ENCODE data around the gene ARID3C. TPM values are rescaled to one million over a fixed set of nuclear protein-coding genes. Genes with fewer than 3 reads are reported as not detected.
A peak's percentile ranks its signal among the peaks of the same experiment; 100 is the strongest.

ARID3C gene
- total and polyA plus RNA-seq, 2 of the 8 experiments (the other 6 are each of a cell fraction or from before 2014, with no cell fraction given) = 0.08 TPM; not detected in 1

- TF ChIP-seq TBP (IDR thresholded peaks at IDR 0.05; ENCODE audit: low read depth, low read length) = no peak
- TF ChIP-seq TEAD4 (IDR thresholded peaks at IDR 0.05; ENCODE audit: low read depth, low read length) = no peak
- no peak for TF ChIP-seq JUND (IDR thresholded peaks at IDR 0.05; ENCODE audit: low read length)
- TF ChIP-seq RBBP5 (IDR thresholded peaks at IDR 0.05; ENCODE audit: borderline replicate concordance, low read depth, low read length) = 0 out of 2 replicates have a peak, but pooled peaks have one; percentile 32
- TF ChIP-seq CTCF (IDR thresholded peaks at IDR 0.05; ENCODE audit: control extremely low read depth in 1 of 3, insufficient read depth in 1 of 3, low read depth in 1 of 3, low read length in 3 of 3) = peak; percentile 2 to 33 (median 25); a peak in 2 of 4 replicates
- no peak for TF ChIP-seq CHD7 (IDR thresholded peaks at IDR 0.05; ENCODE audit: insufficient replicate concordance, low read length)
These were observed 26.8 kb downstream of the ARID3C start (continued) for GRCh38 chr9:34601937-34602573.
